ENCODE measurements around the gene SLC23A2.
"Not testable (repeated sequence)": the region's sequence is repeated elsewhere in the genome, so short reads cannot be mapped to it uniquely, and the experiment has no call there.

The SLC23A2 gene

GRCh38 chr20:4926531-4927156, 74.7 kb downstream of the SLC23A2 start:
- TF ChIP-seq CTCF (conservative IDR thresholded peaks at IDR 0.05; ENCODE audit: low read depth): no peak
- H3K27ac ChIP-seq: no peak overlapping the region; the same call in 1 of the 2 replicates
- no peak for DNase-seq (ENCODE audit: low spot score)
- ChIA-PET CTCF (interaction anchor here (0.5 kb wide), 1 partner anchor 185 kb away, joined by 3 read pairs; no protein-coding TSS in a partner anchor), POLR2A (ENCODE audit: low non-redundant PET) (no interaction called here)

GRCh38 chr20:4925842-4926530, 75.3 kb downstream of the SLC23A2 start:
- CTCF ChIA-PET: interaction anchor here (0.5 kb wide), 1 partner anchor 185 kb away, joined by 3 read pairs; no protein-coding TSS in a partner anchor
- peak; percentile 49 for DNase-seq (ENCODE audit: low spot score)
- POLR2A ChIA-PET (ENCODE audit: low non-redundant PET): no interaction called here

GRCh38 chr20:4924446-4924845, 76.9 kb downstream of the SLC23A2 start:
- DNase-seq (ENCODE audit: low spot score): no peak
- ChIA-PET CTCF (no interaction called here), POLR2A (ENCODE audit: low non-redundant PET) (no interaction called here)
- TF ChIP-seq CTCF (conservative IDR thresholded peaks at IDR 0.05; ENCODE audit: low read depth): no peak
- no peak overlapping the region for H3K27ac ChIP-seq

More at GRCh38 chr20:4925842-4926530, 75.3 kb downstream of the SLC23A2 start:
- no peak for TF ChIP-seq CTCF (conservative IDR thresholded peaks at IDR 0.05; ENCODE audit: low read depth)
- H3K27ac ChIP-seq: peak overlapping the region; percentile 15; the same call in 1 of the 2 replicates

GRCh38 chr20:4924032-4924431, 77.3 kb downstream of the SLC23A2 start:
- DNase-seq (ENCODE audit: low spot score): no peak
- CTCF ChIA-PET: no interaction called here
- no peak for TF ChIP-seq CTCF (conservative IDR thresholded peaks at IDR 0.05; ENCODE audit: low read depth)
- POLR2A ChIA-PET (ENCODE audit: low non-redundant PET): no interaction called here
- H3K27ac ChIP-seq: no peak overlapping the region

GRCh38 chr20:4922186-4922585, 79.1 kb downstream of the SLC23A2 start:
- CTCF ChIA-PET: no interaction called here
- no peak overlapping the region for H3K27ac ChIP-seq
- DNase-seq (ENCODE audit: low spot score): no peak
- no peak for TF ChIP-seq CTCF (conservative IDR thresholded peaks at IDR 0.05; ENCODE audit: low read depth)
- POLR2A ChIA-PET (ENCODE audit: low non-redundant PET): no interaction called here

- CTCF ChIA-PET: interaction anchor here (0.5 to 0.6 kb wide), 2 partner anchors 10 to 94 kb away, joined by 3 read pairs; no protein-coding TSS in a partner anchor
- POLR2A ChIA-PET (ENCODE audit: low non-redundant PET); H3K27ac ChIP-seq; DNase-seq (ENCODE audit: low spot score): not testable (repeated sequence)
These were observed 80.0 kb downstream of the SLC23A2 start for GRCh38 chr20:4921271-4921670.

- ChIA-PET POLR2A (ENCODE audit: low non-redundant PET) (no interaction called here), CTCF (interaction anchor here (0.5 kb wide), 1 partner anchor 95 kb away, joined by 3 read pairs; no protein-coding TSS in a partner anchor)
- TF ChIP-seq CTCF (conservative IDR thresholded peaks at IDR 0.05; ENCODE audit: low read depth): no peak
- no peak for DNase-seq (ENCODE audit: low spot score)
- H3K27ac ChIP-seq: no peak overlapping the region
These were observed 80.7 kb downstream of the SLC23A2 start for GRCh38 chr20:4920655-4921054.

Measured in RWPE1 (cell line).